ENCODE results near the gene GRIA3.

DNA sequence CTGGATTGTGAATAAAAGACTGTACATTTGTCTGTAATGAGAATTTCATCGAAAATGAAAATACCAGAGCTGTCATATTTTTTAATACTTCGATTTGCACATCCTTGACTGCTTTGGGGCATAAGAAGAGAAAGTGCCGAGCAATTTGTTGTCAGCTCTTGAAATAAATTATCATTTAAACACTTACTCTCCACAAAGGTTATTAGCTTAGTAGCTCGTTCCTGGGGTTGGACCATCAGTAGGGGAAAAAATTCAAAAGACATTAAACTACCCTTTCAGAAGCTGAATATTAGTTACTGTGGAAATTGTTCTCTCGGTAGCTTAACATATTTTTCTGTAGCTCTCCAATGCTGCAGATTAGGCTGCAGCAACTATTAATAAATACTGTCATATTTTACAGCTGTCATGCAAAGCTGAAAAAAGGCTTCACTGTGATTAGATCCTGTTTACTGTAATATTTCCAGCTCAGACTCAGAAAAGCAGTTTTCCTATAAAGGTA, 76.9 kb downstream of the GRIA3 start:
- no peak for TF ChIP-seq POLR2A (IDR thresholded peaks at IDR 0.05)
- TF ChIP-seq, protein P1, sequence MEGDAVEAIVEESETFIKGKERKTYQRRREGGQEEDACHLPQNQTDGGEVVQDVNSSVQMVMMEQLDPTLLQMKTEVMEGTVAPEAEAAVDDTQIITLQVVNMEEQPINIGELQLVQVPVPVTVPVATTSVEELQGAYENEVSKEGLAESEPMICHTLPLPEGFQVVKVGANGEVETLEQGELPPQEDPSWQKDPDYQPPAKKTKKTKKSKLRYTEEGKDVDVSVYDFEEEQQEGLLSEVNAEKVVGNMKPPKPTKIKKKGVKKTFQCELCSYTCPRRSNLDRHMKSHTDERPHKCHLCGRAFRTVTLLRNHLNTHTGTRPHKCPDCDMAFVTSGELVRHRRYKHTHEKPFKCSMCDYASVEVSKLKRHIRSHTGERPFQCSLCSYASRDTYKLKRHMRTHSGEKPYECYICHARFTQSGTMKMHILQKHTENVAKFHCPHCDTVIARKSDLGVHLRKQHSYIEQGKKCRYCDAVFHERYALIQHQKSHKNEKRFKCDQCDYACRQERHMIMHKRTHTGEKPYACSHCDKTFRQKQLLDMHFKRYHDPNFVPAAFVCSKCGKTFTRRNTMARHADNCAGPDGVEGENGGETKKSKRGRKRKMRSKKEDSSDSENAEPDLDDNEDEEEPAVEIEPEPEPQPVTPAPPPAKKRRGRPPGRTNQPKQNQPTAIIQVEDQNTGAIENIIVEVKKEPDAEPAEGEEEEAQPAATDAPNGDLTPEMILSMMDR (IDR thresholded peaks at IDR 0.05), result no peak

Data from sigmoid colon (tissue), 3 donors.